ENCODE measurements around the gene SKOR1. TPM values are rescaled to one million over a fixed set of nuclear protein-coding genes. Genes with fewer than 3 reads are reported as not detected.
A peak's percentile ranks its signal among the peaks of the same experiment; 100 is the strongest.

SKOR1 gene
- total and polyA plus RNA-seq, 4 donors, result 1.0 to 1.3 (median 1.2) TPM; not detected in 1

- ATAC-seq (ENCODE audit: low FRiP score), result no peak
- intact Hi-C loops (cut with DNase I), result no loop called here
- no peak overlapping the region for H3K4me3 ChIP-seq (ENCODE audit: low read length in 2 of 2)
- no peaks in the 10 kb centered on the region for H3K27me3 ChIP-seq (ENCODE audit: control insufficient read depth in 1 of 2, insufficient read depth in 2 of 2, low read length in 1 of 2)
- H3K9me3 ChIP-seq (ENCODE audit: control insufficient read depth, low read length), result no peaks in the 10 kb centered on the region
- WGBS, 2 donors, result 85 to 87% methylated on average over 5 of the region's 5 CpGs
- DNase-seq, result no peak
- no peaks in the 10 kb centered on the region for H3K4me1 ChIP-seq (ENCODE audit: control insufficient read depth in 1 of 2, insufficient read depth in 2 of 2, low read length in 2 of 2)
- no peak overlapping the region for H3K27ac ChIP-seq (ENCODE audit: low read depth in 1 of 2, low read length in 2 of 2)
- no peaks in the 10 kb centered on the region for H3K36me3 ChIP-seq (ENCODE audit: control insufficient read depth in 1 of 2, insufficient read depth in 2 of 2, low read length in 1 of 2)
Observed at GRCh38 chr15:67859331-67859946, 34.1 kb downstream of the SKOR1 start.

GRCh38 chr15:67861983-67862382, 36.7 kb downstream of the SKOR1 start:
- H3K9me3 ChIP-seq (ENCODE audit: control insufficient read depth, low read length), result no peaks in the 10 kb centered on the region
- no peak for ATAC-seq (ENCODE audit: low FRiP score)
- 93% methylated on average over 3 of the region's 3 CpGs for WGBS, 2 donors
- H3K27me3 ChIP-seq (ENCODE audit: control insufficient read depth in 1 of 2, insufficient read depth in 2 of 2, low read length in 1 of 2), result no peaks in the 10 kb centered on the region
- no peak overlapping the region for H3K27ac ChIP-seq (ENCODE audit: low read depth in 1 of 2, low read length in 2 of 2)
- no peak overlapping the region for H3K4me3 ChIP-seq (ENCODE audit: low read length in 2 of 2)
- H3K36me3 ChIP-seq (ENCODE audit: control insufficient read depth in 1 of 2, insufficient read depth in 2 of 2, low read length in 1 of 2), result no peaks in the 10 kb centered on the region
- intact Hi-C loops (cut with DNase I), result loop anchor here (2.0 to 10.0 kb wide), 6 partner anchors 50 to 350 kb away; partner anchors contain the start of gene PIAS1 (in 2 of the 2)
- H3K4me1 ChIP-seq (ENCODE audit: control insufficient read depth in 1 of 2, insufficient read depth in 2 of 2, low read length in 2 of 2), result no peaks in the 10 kb centered on the region
- no peak for DNase-seq

- DNase-seq, result no peak
- WGBS, 2 donors, result 50 to 52% methylated on average over 16 of the region's 16 CpGs
Observed at GRCh38 chr15:67862750-67863441, 37.6 kb downstream of the SKOR1 start.

GRCh38 chr15:67863442-67863987, 38.2 kb downstream of the SKOR1 start:
- Histone ChIP-seq H3K4me3 (ENCODE audit: low read length in 2 of 2) (peak overlapping the region in 1 of 2 donors; percentile 4), H3K36me3 (ENCODE audit: control insufficient read depth in 1 of 2, insufficient read depth in 2 of 2, low read length in 1 of 2) (no peaks in the 10 kb centered on the region), H3K27me3 (ENCODE audit: control insufficient read depth in 1 of 2, insufficient read depth in 2 of 2, low read length in 1 of 2) (no peaks in the 10 kb centered on the region), H3K4me1 (ENCODE audit: control insufficient read depth in 1 of 2, insufficient read depth in 2 of 2, low read length in 2 of 2) (no peaks in the 10 kb centered on the region), H3K27ac (ENCODE audit: low read depth in 1 of 2, low read length in 2 of 2) (no peak overlapping the region), H3K9me3 (ENCODE audit: control insufficient read depth, low read length) (no peaks in the 10 kb centered on the region)
- peak; percentile 97 for ATAC-seq (ENCODE audit: low FRiP score)
- DNase-seq, result peak; percentile 86 to 95
- 0 to 2% methylated on average over 40 to 41 of the region's 41 CpGs for WGBS, 2 donors
- intact Hi-C loops (cut with DNase I), result loop anchor here (2.0 to 10.0 kb wide), 6 partner anchors 49 to 349 kb away; partner anchors contain the start of gene PIAS1 (in 2 of the 2)

More at GRCh38 chr15:67862750-67863441, 37.6 kb downstream of the SKOR1 start:
- ATAC-seq (ENCODE audit: low FRiP score), result no peak
- H3K4me3 ChIP-seq (ENCODE audit: low read length in 2 of 2), result peak overlapping the region in 1 of 2 donors; percentile 4
- H3K4me1 ChIP-seq (ENCODE audit: control insufficient read depth in 1 of 2, insufficient read depth in 2 of 2, low read length in 2 of 2), result no peaks in the 10 kb centered on the region
- H3K27me3 ChIP-seq (ENCODE audit: control insufficient read depth in 1 of 2, insufficient read depth in 2 of 2, low read length in 1 of 2), result no peaks in the 10 kb centered on the region
- no peak overlapping the region for H3K27ac ChIP-seq (ENCODE audit: low read depth in 1 of 2, low read length in 2 of 2)
- intact Hi-C loops (cut with DNase I), result loop anchor here (2.0 to 10.0 kb wide), 6 partner anchors 49 to 349 kb away; partner anchors contain the start of gene PIAS1 (in 2 of the 2)
- no peaks in the 10 kb centered on the region for H3K36me3 ChIP-seq (ENCODE audit: control insufficient read depth in 1 of 2, insufficient read depth in 2 of 2, low read length in 1 of 2)
- H3K9me3 ChIP-seq (ENCODE audit: control insufficient read depth, low read length), result no peaks in the 10 kb centered on the region

- Histone ChIP-seq H3K4me1 (ENCODE audit: control insufficient read depth in 1 of 2, insufficient read depth in 2 of 2, low read length in 2 of 2) (no peaks in the 10 kb centered on the region), H3K27me3 (ENCODE audit: control insufficient read depth in 1 of 2, insufficient read depth in 2 of 2, low read length in 1 of 2) (no peaks in the 10 kb centered on the region), H3K27ac (ENCODE audit: low read depth in 1 of 2, low read length in 2 of 2) (no peak overlapping the region), H3K36me3 (ENCODE audit: control insufficient read depth in 1 of 2, insufficient read depth in 2 of 2, low read length in 1 of 2) (no peaks in the 10 kb centered on the region), H3K4me3 (ENCODE audit: low read length in 2 of 2) (no peak overlapping the region), H3K9me3 (ENCODE audit: control insufficient read depth, low read length) (no peaks in the 10 kb centered on the region)
- ATAC-seq (ENCODE audit: low FRiP score) (no peak), DNase-seq (no peak)
- 13 to 50% methylated on average over 3 of the region's 3 CpGs for WGBS, 2 donors
- intact Hi-C loops (cut with DNase I), result loop anchor here in 1 of 2 donors (10.0 kb wide), 1 partner anchor 189 kb away; the partner anchor contains the start of gene PIAS1
Observed at GRCh38 chr15:67865331-67865730, 40.0 kb downstream of the SKOR1 start.

- intact Hi-C loops (cut with DNase I), result loop anchor here in 1 of 2 donors (10.0 kb wide), 1 partner anchor 189 kb away; the partner anchor contains the start of gene PIAS1
- no peak overlapping the region for H3K4me3 ChIP-seq (ENCODE audit: low read length in 2 of 2)
- H3K27me3 ChIP-seq (ENCODE audit: control insufficient read depth in 1 of 2, insufficient read depth in 2 of 2, low read length in 1 of 2), result no peaks in the 10 kb centered on the region
- no peaks in the 10 kb centered on the region for H3K4me1 ChIP-seq (ENCODE audit: control insufficient read depth in 1 of 2, insufficient read depth in 2 of 2, low read length in 2 of 2)
- ATAC-seq (ENCODE audit: low FRiP score) (no peak), DNase-seq (no peak)
- H3K36me3 ChIP-seq (ENCODE audit: control insufficient read depth in 1 of 2, insufficient read depth in 2 of 2, low read length in 1 of 2), result no peaks in the 10 kb centered on the region
- 80 to 83% methylated on average over 4 of the region's 4 CpGs for WGBS, 2 donors
- no peaks in the 10 kb centered on the region for H3K9me3 ChIP-seq (ENCODE audit: control insufficient read depth, low read length)
- H3K27ac ChIP-seq (ENCODE audit: low read depth in 1 of 2, low read length in 2 of 2), result no peak overlapping the region
Observed at GRCh38 chr15:67865766-67866165, 40.5 kb downstream of the SKOR1 start.

- intact Hi-C loops (cut with DNase I), result loop anchor here in 1 of 2 donors (10.0 kb wide), 1 partner anchor 185 kb away; the partner anchor contains the start of gene PIAS1
- no peak overlapping the region for H3K27ac ChIP-seq (ENCODE audit: low read depth in 1 of 2, low read length in 2 of 2)
- H3K36me3 ChIP-seq (ENCODE audit: control insufficient read depth in 1 of 2, insufficient read depth in 2 of 2, low read length in 1 of 2), result no peaks in the 10 kb centered on the region
- DNase-seq (no peak), ATAC-seq (ENCODE audit: low FRiP score) (no peak)
- H3K4me1 ChIP-seq (ENCODE audit: control insufficient read depth in 1 of 2, insufficient read depth in 2 of 2, low read length in 2 of 2), result no peaks in the 10 kb centered on the region
- no peaks in the 10 kb centered on the region for H3K27me3 ChIP-seq (ENCODE audit: control insufficient read depth in 1 of 2, insufficient read depth in 2 of 2, low read length in 1 of 2)
- H3K9me3 ChIP-seq (ENCODE audit: control insufficient read depth, low read length), result peaks cover 4% of the 10 kb centered on the region
- WGBS, 2 donors, result 91 to 94% methylated on average over 3 of the region's 3 CpGs
- no peak overlapping the region for H3K4me3 ChIP-seq (ENCODE audit: low read length in 2 of 2)
Observed at GRCh38 chr15:67869701-67870100, 44.4 kb downstream of the SKOR1 start.

- Histone ChIP-seq H3K27ac (ENCODE audit: low read depth in 1 of 2, low read length in 2 of 2) (no peak overlapping the region), H3K9me3 (ENCODE audit: control insufficient read depth, low read length) (peaks cover 4% of the 10 kb centered on the region), H3K36me3 (ENCODE audit: control insufficient read depth in 1 of 2, insufficient read depth in 2 of 2, low read length in 1 of 2) (no peaks in the 10 kb centered on the region), H3K27me3 (ENCODE audit: control insufficient read depth in 1 of 2, insufficient read depth in 2 of 2, low read length in 1 of 2) (no peaks in the 10 kb centered on the region), H3K4me1 (ENCODE audit: control insufficient read depth in 1 of 2, insufficient read depth in 2 of 2, low read length in 2 of 2) (no peaks in the 10 kb centered on the region), H3K4me3 (ENCODE audit: low read length in 2 of 2) (no peak overlapping the region)
- ATAC-seq (ENCODE audit: low FRiP score), result no peak
- intact Hi-C loops (cut with DNase I), result no loop called here
- DNase-seq, result no peak
Observed at GRCh38 chr15:67870868-67871408, 45.6 kb downstream of the SKOR1 start.
